IMR-90 (cell line): Measurements from ENCODE around the gene ZMYM4. TPM values are rescaled to one million over a fixed set of nuclear protein-coding genes. Genes with fewer than 3 reads are reported as not detected.

Experiments
- ATAC-seq: fragments of 200-7000 bp; cut with Tn5 transposase; 2 replicates; pipeline ENCODE4 v1.9.1; 2020; ENCODE audit warnings: low read depth, mild to moderate bottlenecking, moderate library complexity
- BruUV-seq: library from RNA; stranded (reverse); fragments of 400-500 nt; replicated peaks from 2 replicates; lab custom pipeline; 2021; lab: Mats Ljungman, UMichigan
- CTCF ChIA-PET: fragments of 300-600 bp; formaldehyde crosslinking; extraction: SDS; loops from one replicate; lab custom pipeline; 2021; ENCODE audit warnings: antibody characterized with exemption; lab: Yijun Ruan, JAX
- POLR2A ChIA-PET: fragments of 300-600 bp; sonication (Branson Sonifier 250); formaldehyde crosslinking; loops from one replicate; lab custom pipeline; 2022; ENCODE audit warnings: antibody characterized with exemption; ENCODE audit not compliant: unreplicated experiment; lab: Charles Lee
- DNase-seq: peaks from one replicate; pipeline ENCODE4 v3.0.0; 2013
- H2AFZ ChIP-seq: replicated peaks from 2 replicates; pipeline ENCODE3; 2013; ENCODE audit warnings: low read length, mild to moderate bottlenecking; ENCODE audit not compliant: poor library complexity
- H2AK5ac ChIP-seq: 2 replicates; pipeline ENCODE4 v1.6.1; 2013; ENCODE audit warnings: low read depth, low read length, inconsistent platforms
- H2AK9ac ChIP-seq: replicated peaks from 2 replicates; pipeline ENCODE3; 2013; ENCODE audit warnings: mild to moderate bottlenecking, low read depth, low read length, moderate library complexity; ENCODE audit not compliant: poor library complexity
- H2BK120ac ChIP-seq: 2 replicates; pipeline ENCODE4 v1.6.1; 2013; ENCODE audit warnings: low read depth, low read length, inconsistent platforms
- H2BK15ac ChIP-seq: 3 replicates; pipeline ENCODE4 v1.6.1; 2013; ENCODE audit warnings: low read depth, low read length, inconsistent platforms
- H2BK20ac ChIP-seq: 2 replicates; pipeline ENCODE4 v1.6.1; 2013; ENCODE audit warnings: low read depth, mild to moderate bottlenecking, inconsistent platforms, low read length, moderate library complexity
- H2BK5ac ChIP-seq: 2 replicates; pipeline ENCODE4 v1.6.1; 2013; ENCODE audit warnings: mild to moderate bottlenecking, low read depth, low read length, inconsistent platforms; ENCODE audit not compliant: poor library complexity, severe bottlenecking
- H3K14ac ChIP-seq: replicated peaks from 2 replicates; pipeline ENCODE4 v1.6.1; 2013; ENCODE audit warnings: low read depth, low read length, inconsistent platforms
- H3K18ac ChIP-seq: 2 replicates; pipeline ENCODE4 v1.6.1; 2013; ENCODE audit warnings: low read depth, low read length, control low read depth
- H3K23ac ChIP-seq: 2 replicates; pipeline ENCODE4 v1.6.1; 2013; ENCODE audit warnings: low read depth, low read length, inconsistent platforms
- H3K27ac ChIP-seq: 2 replicates; pipeline ENCODE4 v1.5.1; 2013; ENCODE audit warnings: mild to moderate bottlenecking, control low read depth, low read length; ENCODE audit not compliant: insufficient read depth
- H3K27me3 ChIP-seq: 2 replicates; pipeline ENCODE4 v1.6.1; 2013; ENCODE audit warnings: low read length; ENCODE audit not compliant: control insufficient read depth, insufficient read depth
- H3K36me3 ChIP-seq: 2 replicates; pipeline ENCODE4 v1.6.1; 2013; ENCODE audit warnings: low read length, mixed read lengths; ENCODE audit not compliant: control insufficient read depth, insufficient read depth
- H3K4ac ChIP-seq: 2 replicates; pipeline ENCODE4 v1.6.1; 2013; ENCODE audit warnings: low read depth, low read length, inconsistent platforms
- H3K4me1 ChIP-seq: 2 replicates; pipeline ENCODE4 v1.6.1; 2013; ENCODE audit warnings: low read length, mixed read lengths; ENCODE audit not compliant: control insufficient read depth, insufficient read depth
- H3K4me2 ChIP-seq: 2 replicates; pipeline ENCODE4 v1.6.1; 2013; ENCODE audit warnings: low read depth, mild to moderate bottlenecking, control low read depth, low read length, moderate library complexity
- H3K4me3 ChIP-seq: 2 replicates; pipeline ENCODE4 v1.5.1; 2013; ENCODE audit warnings: low read depth, mild to moderate bottlenecking, control low read depth, low read length, moderate library complexity; ENCODE audit not compliant: insufficient read depth
- H3K56ac ChIP-seq: 2 replicates; pipeline ENCODE4 v1.6.1; 2013; ENCODE audit warnings: low read length, inconsistent platforms; ENCODE audit not compliant: insufficient read depth; ENCODE audit errors: extremely low read depth
- H3K79me1 ChIP-seq, 2 experiments: 2 replicates each; pipeline ENCODE4 v1.6.1; 2013; ENCODE audit warnings: low read length in 2 of 2, inconsistent platforms in 1 of 2, low read depth in 1 of 2
- H3K9ac ChIP-seq: 2 replicates; pipeline ENCODE4 v1.6.1; 2013; ENCODE audit warnings: low read depth, low read length, control low read depth
- H3K9me1 ChIP-seq: 2 replicates; pipeline ENCODE4 v1.6.1; 2013; ENCODE audit warnings: low read length, inconsistent platforms; ENCODE audit not compliant: insufficient read depth
- H3K9me3 ChIP-seq: 2 replicates; pipeline ENCODE4 v1.6.1; 2013; ENCODE audit warnings: low read length; ENCODE audit not compliant: control insufficient read depth, insufficient read depth
- H4K20me1 ChIP-seq: 2 replicates; pipeline ENCODE4 v1.6.1; 2013; ENCODE audit warnings: low read length, inconsistent platforms; ENCODE audit not compliant: insufficient read depth
- H4K5ac ChIP-seq: 2 replicates; pipeline ENCODE4 v1.6.1; 2013; ENCODE audit warnings: mild to moderate bottlenecking, low read depth, low read length, control low read depth
- H4K8ac ChIP-seq, 2 experiments: 2 replicates each; pipeline ENCODE4 v1.6.1; 2013; ENCODE audit warnings: low read depth in 2 of 2, low read length in 2 of 2, control low read depth in 1 of 2, inconsistent platforms in 1 of 2
- H4K91ac ChIP-seq: 2 replicates; pipeline ENCODE4 v1.6.1; 2013; ENCODE audit warnings: low read depth, low read length, inconsistent platforms; ENCODE audit not compliant: insufficient read depth
- BHLHE40 ChIP-seq: fragments of 150-350 bp; IDR thresholded peaks from 2 replicates; pipeline ENCODE4 v1.6.1; 2016; ENCODE audit warnings: mild to moderate bottlenecking, low read depth, low read length
- CEBPB ChIP-seq: IDR thresholded peaks from 2 replicates; pipeline ENCODE4 v1.6.1; 2012; ENCODE audit warnings: low read depth, low read length, improper control_type of control experiment
- CHD1 ChIP-seq: IDR thresholded peaks from 2 replicates; pipeline ENCODE4 v1.6.1; 2012; ENCODE audit warnings: low read depth, low read length, improper control_type of control experiment
- CTCF ChIP-seq: conservative IDR thresholded peaks from 2 replicates; pipeline ENCODE4 v1.5.1; 2012; ENCODE audit warnings: mild to moderate bottlenecking, low read depth, low read length, improper control_type of control experiment
- ELK1 ChIP-seq: fragments of 150-350 bp; IDR thresholded peaks from 2 replicates; pipeline ENCODE4 v1.6.1; 2016; ENCODE audit warnings: low read depth, mild to moderate bottlenecking, low read length, moderate library complexity, borderline replicate concordance
- FOS ChIP-seq: fragments of 150-350 bp; IDR thresholded peaks from 2 replicates; pipeline ENCODE4 v1.6.1; 2016; ENCODE audit warnings: low read depth, low read length
- MAFK ChIP-seq: IDR thresholded peaks from 2 replicates; pipeline ENCODE4 v1.6.1; 2012; ENCODE audit warnings: low read depth, low read length, improper control_type of control experiment
- MAZ ChIP-seq: IDR thresholded peaks from 2 replicates; pipeline ENCODE4 v1.6.1; 2012; ENCODE audit warnings: low read depth, mild to moderate bottlenecking, low read length, improper control_type of control experiment, moderate library complexity, borderline replicate concordance
- MXI1 ChIP-seq: IDR thresholded peaks from 2 replicates; pipeline ENCODE4 v1.6.1; 2012; ENCODE audit warnings: low read depth, mild to moderate bottlenecking, low read length, moderate library complexity, borderline replicate concordance
- NFE2L2 ChIP-seq: fragments of 150-350 bp; IDR thresholded peaks from 2 replicates; pipeline ENCODE4 v1.6.1; 2016; ENCODE audit warnings: low read depth, mild to moderate bottlenecking, low read length
- POLR2A ChIP-seq: IDR thresholded peaks from 2 replicates; pipeline ENCODE4 v1.6.1; 2012; ENCODE audit warnings: mild to moderate bottlenecking, low read depth, low read length
- RAD21 ChIP-seq: IDR thresholded peaks from 2 replicates; pipeline ENCODE4 v1.6.1; 2012; ENCODE audit warnings: low read length, improper control_type of control experiment
- RCOR1 ChIP-seq: IDR thresholded peaks from 2 replicates; pipeline ENCODE4 v1.6.1; 2012; ENCODE audit warnings: mild to moderate bottlenecking, low read length, improper control_type of control experiment; ENCODE audit not compliant: insufficient replicate concordance
- RFX5 ChIP-seq: IDR thresholded peaks from 2 replicates; pipeline ENCODE4 v1.8.0; 2012; ENCODE audit warnings: low read depth, mild to moderate bottlenecking, low read length, moderate library complexity
- SMC3 ChIP-seq: fragments of 150-350 bp; IDR thresholded peaks from 2 replicates; pipeline ENCODE4 v1.6.1; 2016; ENCODE audit warnings: low read depth, mild to moderate bottlenecking, antibody characterized with exemption, low read length, moderate library complexity
- WGBS, 2 experiments: methylation state at CpG; one replicate each; pipeline versions ENCODE4 v1.1.5 to v1.1.7; 2013; ENCODE audit warnings: missing lambda C conversion rate in 2 of 2; ENCODE audit not compliant: insufficient read length in 1 of 2; ENCODE audit errors: extremely low coverage in 2 of 2; 5-methylcytosine and 5-hydroxymethylcytosine counted together
- dilution Hi-C: fragments of 300-500 bp; cut with HindIII; formaldehyde crosslinking; loops from one replicate; pipeline ENCODE4 v1.14.3; 2018; ENCODE audit warnings: low sequenced_read_pairs; ENCODE audit not compliant: unreplicated experiment
- in situ Hi-C: fragments of 300-500 bp; cut with MboI; formaldehyde crosslinking; loops from 3 replicates; pipeline ENCODE4 v1.14.3; 2019; ENCODE audit warnings: low sequenced_read_pairs, inconsistent platforms, mixed read lengths
- intact Hi-C: fragments of 100-400 bp; cut with micrococcal nuclease; formaldehyde crosslinking; loops from 2 replicates; pipeline ENCODE4 v1.10.0; 2022
- polyA plus RNA-seq, 3 experiments: library from polyadenylated mRNA; depleted of rRNA; stranded (reverse); fragments of >200 nt; gene quantifications; 2 replicates each; pipeline ENCODE4 v1.2.3, GENCODE V29; 2012; ENCODE audit warnings: low replicate concordance in 1 of 3
- total RNA-seq: library from RNA; depleted of rRNA; stranded (reverse); fragments of >200 nt; gene quantifications from 2 replicates; pipeline ENCODE4 v1.2.3, GENCODE V29; 2012

The ZMYM4 gene
- total and polyA plus RNA-seq, 2 of the 4 experiments (the other 2 are of a cell fraction): 14.7 to 53.8 TPM

- no peak overlapping the region for H3K4me2 ChIP-seq
- peaks cover 12% of the 10 kb centered on the region; the same call in 1 of the 2 replicates for H3K36me3 ChIP-seq
- WGBS, 2 experiments: no CpG with 5 or more reads among the region's 1 CpG
- H3K9me1 ChIP-seq: peaks cover 18% of the 10 kb centered on the region
- peak overlapping the region; percentile 68; the same call in 1 of the 2 replicates for H3K27ac ChIP-seq
- dilution Hi-C loops (no loop called here), in situ Hi-C loops (loop anchor here (5.0 kb wide), 2 partner anchors 110 to 265 kb away; partner anchors contain the start of gene C1orf216), intact Hi-C loops (loop anchor here (5.0 kb wide), 1 partner anchor 185 kb away; no protein-coding TSS in a partner anchor)
- no peak overlapping the region for H2BK20ac ChIP-seq
- 0 out of 2 replicates have a peak overlapping the region, but pooled peaks have one; percentile 3 for H2BK120ac ChIP-seq
- H3K27me3 ChIP-seq: no peaks in the 10 kb centered on the region
- H3K79me1 ChIP-seq: peaks cover 7 to 22% of the 10 kb centered on the region in 2 experiments; a peak in 3 of 4 replicates
- H2BK15ac ChIP-seq: no peak overlapping the region
- ChIA-PET CTCF (interaction anchor here (0.6 to 2.7 kb wide), 12 partner anchors 8 to 263 kb away, joined by 3 to 21 read pairs (median 3); partner anchors contain the start of gene KIAA0319L), POLR2A (interaction anchor here (0.6 to 1.3 kb wide), 4 partner anchors 104 to 116 kb away, joined by 3 to 4 read pairs (median 4); partner anchors contain the start of genes KIAA0319L and NCDN)
- peak; percentile 72 for DNase-seq
- H3K56ac ChIP-seq: no peak overlapping the region
- H4K91ac ChIP-seq: no peak overlapping the region
- H3K4ac ChIP-seq: peak overlapping the region; percentile 34; the same call in 1 of the 2 replicates
- H4K8ac ChIP-seq: peak overlapping the region in 1 of 2 experiments; percentile 18; a peak in 1 of 4 replicates
- H2AK5ac ChIP-seq: no peak overlapping the region
- no TSS peak for BruUV-seq
- no peak overlapping the region for H2BK5ac ChIP-seq
- peaks cover 4% of the 10 kb centered on the region; the same call in 1 of the 2 replicates for H4K20me1 ChIP-seq
- peaks cover 25% of the 10 kb centered on the region for H3K4me1 ChIP-seq
- H2AFZ ChIP-seq: no peak overlapping the region
- H3K4me3 ChIP-seq: no peak overlapping the region
- H2AK9ac ChIP-seq: no peak overlapping the region
- peak overlapping the region; percentile 17; the same call in 1 of the 2 replicates for H3K14ac ChIP-seq
- no peak overlapping the region for H3K18ac ChIP-seq
- H3K23ac ChIP-seq: no peak overlapping the region
- no peak for ATAC-seq
- H4K5ac ChIP-seq: no peak overlapping the region
- H3K9me3 ChIP-seq: no peaks in the 10 kb centered on the region
- no peak overlapping the region for H3K9ac ChIP-seq
- TF ChIP-seq SMC3 (no peak), MAFK (no peak), ELK1 (no peak), RFX5 (no peak), FOS (no peak), CHD1 (no peak), BHLHE40 (peak; percentile 75), NFE2L2 (no peak), RCOR1 (no peak), CEBPB (peak; percentile 50; the same call in 1 of the 2 replicates), CTCF (no peak), POLR2A (no peak), RAD21 (no peak), MXI1 (no peak), MAZ (no peak)
These were observed 183.7 kb downstream of the ZMYM4 start for GRCh38 chr1:35452106-35452774.
